HL-60 (cell line): ENCODE data around the gene PABPC1L.

Experiments
- GABPA ChIP-seq: IDR thresholded peaks from 2 replicates; pipeline ENCODE4 v1.6.1; 2012; ENCODE audit warnings: low read depth
- TF ChIP-seq, protein P1 (sequence below): IDR thresholded peaks from one replicate; pipeline ENCODE4 v1.5.1; 2011; ENCODE audit warnings: low read length, control low read depth, inconsistent platforms; ENCODE audit not compliant: insufficient read depth
- TF ChIP-seq, protein P2 (sequence below): IDR thresholded peaks from 2 replicates; pipeline ENCODE4 v1.6.1; 2012; ENCODE audit warnings: low read depth; ENCODE audit not compliant: insufficient replicate concordance

DNA sequence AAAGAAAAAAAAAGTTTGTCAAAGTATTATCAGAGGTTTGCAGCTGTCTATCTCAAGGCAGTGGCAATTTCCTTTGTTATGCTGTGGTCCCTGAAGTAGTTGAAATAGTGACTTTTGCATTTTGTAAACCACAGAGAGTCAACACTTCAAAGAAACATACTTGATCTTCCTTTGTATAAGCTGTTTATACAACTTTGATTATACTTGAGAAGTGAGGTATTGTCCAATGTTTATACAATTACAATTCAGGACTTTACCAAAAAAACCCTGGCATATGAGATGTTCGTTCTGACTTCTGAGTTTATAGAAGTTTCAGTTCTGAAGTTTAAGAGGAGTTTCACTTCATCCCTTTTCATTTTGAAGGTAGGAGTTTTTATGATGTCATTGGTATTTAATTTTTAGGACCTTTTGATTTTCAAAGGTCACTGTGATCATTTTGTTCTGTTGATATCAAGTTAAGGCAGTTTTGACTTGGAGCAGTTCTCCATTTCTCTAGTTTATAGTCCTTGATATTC is 60.4 kb downstream of the PABPC1L start:
- TF ChIP-seq GABPA: no peak
- TF ChIP-seq, protein P1, sequence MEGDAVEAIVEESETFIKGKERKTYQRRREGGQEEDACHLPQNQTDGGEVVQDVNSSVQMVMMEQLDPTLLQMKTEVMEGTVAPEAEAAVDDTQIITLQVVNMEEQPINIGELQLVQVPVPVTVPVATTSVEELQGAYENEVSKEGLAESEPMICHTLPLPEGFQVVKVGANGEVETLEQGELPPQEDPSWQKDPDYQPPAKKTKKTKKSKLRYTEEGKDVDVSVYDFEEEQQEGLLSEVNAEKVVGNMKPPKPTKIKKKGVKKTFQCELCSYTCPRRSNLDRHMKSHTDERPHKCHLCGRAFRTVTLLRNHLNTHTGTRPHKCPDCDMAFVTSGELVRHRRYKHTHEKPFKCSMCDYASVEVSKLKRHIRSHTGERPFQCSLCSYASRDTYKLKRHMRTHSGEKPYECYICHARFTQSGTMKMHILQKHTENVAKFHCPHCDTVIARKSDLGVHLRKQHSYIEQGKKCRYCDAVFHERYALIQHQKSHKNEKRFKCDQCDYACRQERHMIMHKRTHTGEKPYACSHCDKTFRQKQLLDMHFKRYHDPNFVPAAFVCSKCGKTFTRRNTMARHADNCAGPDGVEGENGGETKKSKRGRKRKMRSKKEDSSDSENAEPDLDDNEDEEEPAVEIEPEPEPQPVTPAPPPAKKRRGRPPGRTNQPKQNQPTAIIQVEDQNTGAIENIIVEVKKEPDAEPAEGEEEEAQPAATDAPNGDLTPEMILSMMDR: no peak
- TF ChIP-seq, protein P2, sequence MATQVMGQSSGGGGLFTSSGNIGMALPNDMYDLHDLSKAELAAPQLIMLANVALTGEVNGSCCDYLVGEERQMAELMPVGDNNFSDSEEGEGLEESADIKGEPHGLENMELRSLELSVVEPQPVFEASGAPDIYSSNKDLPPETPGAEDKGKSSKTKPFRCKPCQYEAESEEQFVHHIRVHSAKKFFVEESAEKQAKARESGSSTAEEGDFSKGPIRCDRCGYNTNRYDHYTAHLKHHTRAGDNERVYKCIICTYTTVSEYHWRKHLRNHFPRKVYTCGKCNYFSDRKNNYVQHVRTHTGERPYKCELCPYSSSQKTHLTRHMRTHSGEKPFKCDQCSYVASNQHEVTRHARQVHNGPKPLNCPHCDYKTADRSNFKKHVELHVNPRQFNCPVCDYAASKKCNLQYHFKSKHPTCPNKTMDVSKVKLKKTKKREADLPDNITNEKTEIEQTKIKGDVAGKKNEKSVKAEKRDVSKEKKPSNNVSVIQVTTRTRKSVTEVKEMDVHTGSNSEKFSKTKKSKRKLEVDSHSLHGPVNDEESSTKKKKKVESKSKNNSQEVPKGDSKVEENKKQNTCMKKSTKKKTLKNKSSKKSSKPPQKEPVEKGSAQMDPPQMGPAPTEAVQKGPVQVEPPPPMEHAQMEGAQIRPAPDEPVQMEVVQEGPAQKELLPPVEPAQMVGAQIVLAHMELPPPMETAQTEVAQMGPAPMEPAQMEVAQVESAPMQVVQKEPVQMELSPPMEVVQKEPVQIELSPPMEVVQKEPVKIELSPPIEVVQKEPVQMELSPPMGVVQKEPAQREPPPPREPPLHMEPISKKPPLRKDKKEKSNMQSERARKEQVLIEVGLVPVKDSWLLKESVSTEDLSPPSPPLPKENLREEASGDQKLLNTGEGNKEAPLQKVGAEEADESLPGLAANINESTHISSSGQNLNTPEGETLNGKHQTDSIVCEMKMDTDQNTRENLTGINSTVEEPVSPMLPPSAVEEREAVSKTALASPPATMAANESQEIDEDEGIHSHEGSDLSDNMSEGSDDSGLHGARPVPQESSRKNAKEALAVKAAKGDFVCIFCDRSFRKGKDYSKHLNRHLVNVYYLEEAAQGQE: no peak
